Measurements from ENCODE around the gene EFNA4. TPM values are rescaled to one million over a fixed set of nuclear protein-coding genes. Genes with fewer than 3 reads are reported as not detected.
A peak's percentile ranks its signal among the peaks of the same experiment; 100 is the strongest.

The EFNA4 gene
- total RNA-seq, 1 experiment from 2014 or later: 9.8 TPM

GRCh38 chr1:155051777-155052398, 11.7 kb upstream of the EFNA4 start:
- DNase-seq (ENCODE audit: low read depth, low spot score) (no peak), ATAC-seq (peak; percentile 27)
- no peaks in the 10 kb centered on the region for H3K9me2 ChIP-seq (ENCODE audit: insufficient read depth)
- peaks cover 17 to 21% of the 10 kb centered on the region in 2 experiments for H3K36me3 ChIP-seq (ENCODE audit: control insufficient read depth in 1 of 2, insufficient read depth in 2 of 2, low read length in 2 of 2)
- CTCF ChIA-PET: interaction anchor here (0.7 to 1.6 kb wide), 5 partner anchors 9 to 116 kb away, joined by 3 to 14 read pairs (median 7); no protein-coding TSS in a partner anchor
- POLR2A ChIA-PET: no interaction called here
- peak overlapping the region; percentile 90 for H3K9ac ChIP-seq (ENCODE audit: low read length)
- no peaks in the 10 kb centered on the region for H4K20me1 ChIP-seq (ENCODE audit: insufficient read depth)
- no peaks in the 10 kb centered on the region for H3K9me3 ChIP-seq (ENCODE audit: control insufficient read depth in 1 of 2, insufficient read depth in 1 of 2, low read depth in 1 of 2, low read length in 2 of 2)
- no TSS peak for BruUV-seq (replicated peaks)
- peak overlapping the region; percentile 90 to 94 for H3K4me3 ChIP-seq (replicated peaks in 1 of 2; ENCODE audit: low read depth in 1 of 2, low read length in 2 of 2)
- TF ChIP-seq EZH2phosphoT487 (IDR thresholded peaks at IDR 0.05; ENCODE audit: borderline replicate concordance) (no peak), ZFX (IDR thresholded peaks at IDR 0.05) (peak; percentile 46; the same call in 1 of the 2 replicates), CBX3 (IDR thresholded peaks at IDR 0.05; ENCODE audit: low read depth) (no peak)
- H3K27ac ChIP-seq (ENCODE audit: low read depth, low read length): peak overlapping the region; percentile 93
- RAD21 ChIA-PET (ENCODE audit: low non-redundant PET in 1 of 2, low total read pairs in 2 of 2, uncharacterized antibody in 2 of 2, unreplicated experiment in 2 of 2): interaction anchor here in 1 of 2 experiments (1.1 kb wide), 1 partner anchor 10 kb away, joined by 8 read pairs; no protein-coding TSS in a partner anchor
- peaks cover 13 to 38% of the 10 kb centered on the region in 2 experiments for H3K4me1 ChIP-seq (ENCODE audit: control insufficient read depth in 1 of 2, insufficient read depth in 2 of 2, low read length in 2 of 2)
- H3K79me2 ChIP-seq (ENCODE audit: insufficient read depth, low read length): peaks cover 39% of the 10 kb centered on the region
- intact Hi-C loops (cut with micrococcal nuclease): loop anchor here (5.0 kb wide), 1 partner anchor 50 kb away; the partner anchor contains the start of gene ZBTB7B
- H2AFZ ChIP-seq (ENCODE audit: low read depth, low read length, poor library complexity, severe bottlenecking): no peak overlapping the region
- no peaks in the 10 kb centered on the region for H3K27me3 ChIP-seq (ENCODE audit: insufficient read depth, low read length)
- H3K4me2 ChIP-seq (ENCODE audit: low read length): peak overlapping the region; percentile 100

GRCh38 chr1:155052439-155053395, 10.8 kb upstream of the EFNA4 start:
- Histone ChIP-seq H3K9ac (ENCODE audit: low read length) (peak overlapping the region; percentile 90), H3K27ac (ENCODE audit: low read depth, low read length) (peak overlapping the region; percentile 93), H3K9me2 (ENCODE audit: insufficient read depth) (no peaks in the 10 kb centered on the region), H3K36me3 (ENCODE audit: control insufficient read depth in 1 of 2, insufficient read depth in 2 of 2, low read length in 2 of 2) (peaks cover 17 to 30% of the 10 kb centered on the region in 2 experiments), H3K9me3 (ENCODE audit: control insufficient read depth in 1 of 2, insufficient read depth in 1 of 2, low read depth in 1 of 2, low read length in 2 of 2) (no peaks in the 10 kb centered on the region), H3K4me3 (replicated peaks in 1 of 2; ENCODE audit: low read depth in 1 of 2, low read length in 2 of 2) (peak overlapping the region; percentile 90 to 94), H3K27me3 (ENCODE audit: insufficient read depth, low read length) (no peaks in the 10 kb centered on the region), H3K79me2 (ENCODE audit: insufficient read depth, low read length) (peaks cover 39% of the 10 kb centered on the region), H2AFZ (ENCODE audit: low read depth, low read length, poor library complexity, severe bottlenecking) (no peak overlapping the region), H3K4me1 (ENCODE audit: control insufficient read depth in 1 of 2, insufficient read depth in 2 of 2, low read length in 2 of 2) (peaks cover 13 to 38% of the 10 kb centered on the region in 2 experiments), H4K20me1 (ENCODE audit: insufficient read depth) (no peaks in the 10 kb centered on the region), H3K4me2 (ENCODE audit: low read length) (peak overlapping the region; percentile 100)
- DNase-seq (ENCODE audit: low read depth, low spot score): no peak
- ChIA-PET RAD21 (ENCODE audit: low non-redundant PET in 1 of 2, low total read pairs in 2 of 2, uncharacterized antibody in 2 of 2, unreplicated experiment in 2 of 2) (interaction anchor here in 1 of 2 experiments (1.1 kb wide), 1 partner anchor 9 kb away, joined by 8 read pairs; no protein-coding TSS in a partner anchor), POLR2A (interaction anchor here (0.6 kb wide), 1 partner anchor 474 kb away, joined by 3 read pairs; no protein-coding TSS in a partner anchor), CTCF (interaction anchor here (0.7 to 2.0 kb wide), 6 partner anchors 8 to 115 kb away, joined by 3 to 14 read pairs (median 6); partner anchors contain the start of gene EFNA3)
- no peak for TF ChIP-seq ZNF274 (IDR thresholded peaks at IDR 0.05; ENCODE audit: low read depth, low read length)
- no peak for TF ChIP-seq YY1 (IDR thresholded peaks at IDR 0.05; ENCODE audit: extremely low read depth, insufficient replicate concordance, low read depth, low read length)
- TF ChIP-seq CTCF (IDR thresholded peaks at IDR 0.05 in 2 of 3, conservative IDR thresholded peaks at IDR 0.05 in 1 of 3; ENCODE audit: borderline replicate concordance in 1 of 3, insufficient read depth in 1 of 3, low read depth in 2 of 3, low read length in 2 of 3): peak in 2 of 3 experiments; percentile 61 to 68; a peak in 4 of 6 replicates
- TF ChIP-seq RAD21 (IDR thresholded peaks at IDR 0.05; ENCODE audit: low read depth): no peak
- intact Hi-C loops (cut with micrococcal nuclease): loop anchor here (5.0 kb wide), 1 partner anchor 50 kb away; the partner anchor contains the start of gene ZBTB7B
- BruUV-seq (replicated peaks): no TSS peak
- ATAC-seq: peak; percentile 45
